ENCODE measurements around the gene OTX1.

- no peak for TF ChIP-seq POLR2A (IDR thresholded peaks at IDR 0.05; ENCODE audit: low read length)
- no peak for TF ChIP-seq GATA1 (IDR thresholded peaks at IDR 0.05; ENCODE audit: low read depth, low read length)
These were observed 16.1 kb upstream of the OTX1 start for GRCh38 chr2:63034526-63034925.

All from erythroblast (primary cell).